Sigmoid colon (tissue), 7 donors: ENCODE results near the gene AHCY. TPM values are rescaled to one million over a fixed set of nuclear protein-coding genes. Genes with fewer than 3 reads are reported as not detected.

Experiments used
- DNase-seq: peaks from one replicate; pipeline ENCODE4 v3.0.0-alpha.2; 2019
- H3K27ac ChIP-seq, 4 donors: fragments of 200-600 bp; sonication (generic); one replicate each; pipeline ENCODE4 v1.5.1; 2016 to 2019; ENCODE audit warnings: mild to moderate bottlenecking in 1 of 4
- H3K27me3 ChIP-seq, 3 donors: fragments of 200-600 bp; sonication (generic); one replicate each; pipeline ENCODE4 v1.5.1; 2019; ENCODE audit warnings: mild to moderate bottlenecking in 1 of 3
- H3K36me3 ChIP-seq, 4 donors: fragments of 200-600 bp; sonication (generic); one replicate each; pipeline ENCODE4 v1.5.1; 2016 to 2019
- H3K4me1 ChIP-seq, 4 donors: fragments of 200-600 bp; sonication (generic); one replicate each; pipeline ENCODE4 v1.5.1; 2017 to 2019
- H3K4me3 ChIP-seq, 4 donors: fragments of 200-600 bp; sonication (generic); one replicate each; pipeline ENCODE4 v1.5.1; 2017 to 2019; ENCODE audit warnings: mild to moderate bottlenecking in 2 of 4, moderate library complexity in 1 of 4
- H3K9me3 ChIP-seq, 4 donors: fragments of 200-600 bp in 3 of 4; sonication (generic) in 3 of 4; one replicate each; pipeline versions ENCODE4 v1.5.1 to v1.6.1; 2013 to 2019
- CTCF ChIP-seq, 4 experiments: fragments of 450-650 bp in 3 of 4; fragments of 200-600 bp in 1 of 4; IDR thresholded peaks; one replicate each; pipeline ENCODE4 v1.5.1; 2016 to 2019; ENCODE audit warnings: antibody characterized with exemption in 4 of 4, mild to moderate bottlenecking in 3 of 4, moderate library complexity in 2 of 4
- EP300 ChIP-seq, 4 donors: sonication (generic); formaldehyde crosslinking; IDR thresholded peaks; one replicate each; pipeline ENCODE4 v1.6.1; 2017; ENCODE audit warnings: antibody characterized with exemption in 4 of 4
- POLR2A ChIP-seq, 2 donors: fragments of 450-650 bp; IDR thresholded peaks; one replicate each; pipeline ENCODE4 v1.6.1; 2016; ENCODE audit warnings: antibody characterized with exemption in 2 of 2, mild to moderate bottlenecking in 2 of 2, moderate library complexity in 2 of 2
- POLR2AphosphoS5 ChIP-seq, 4 donors: sonication (generic); formaldehyde crosslinking; IDR thresholded peaks; one replicate each; pipeline ENCODE4 v1.6.1; 2017; ENCODE audit warnings: antibody characterized with exemption in 4 of 4
- WGBS, 2 donors: extraction: QIAGEN DNeasy Blood & Tissue Kit; methylation state at CpG; one replicate each; pipeline ENCODE4 v1.1.7; 2013; 5-methylcytosine and 5-hydroxymethylcytosine counted together
- intact Hi-C: fragments of 100-400 bp; cut with DNase I; formaldehyde crosslinking; loops from one replicate; pipeline ENCODE4 v1.15.1; 2023
- polyA plus RNA-seq, 3 donors: library from polyadenylated mRNA; stranded (reverse); fragments of 200-250 nt; gene quantifications; one replicate each; pipeline ENCODE4 v1.2.3, GENCODE V29; 2013
- total RNA-seq, 4 donors: library from RNA; depleted of rRNA; stranded (reverse); fragments of >200 nt; gene quantifications; one replicate each; pipeline ENCODE4 v1.1.0, GENCODE V29; 2016
- donor health status: healthy with polysubstance abuse.
- donor health status: Bipolar disorder and iron deficiency.
- donor health status: healthy.

Gene AHCY
- total and polyA plus RNA-seq, 7 donors, result 74.5 to 106 (median 79.6) TPM

- intact Hi-C loops, result no loop called here
- TF ChIP-seq EP300 (IDR thresholded peaks at IDR 0.05) (no peak), POLR2A (IDR thresholded peaks at IDR 0.05) (no peak), POLR2AphosphoS5 (IDR thresholded peaks at IDR 0.05) (no peak), CTCF (IDR thresholded peaks at IDR 0.05) (no peak)
- Histone ChIP-seq H3K9me3 (no peaks in the 10 kb centered on the region), H3K4me3 (no peak overlapping the region), H3K27ac (no peak overlapping the region), H3K36me3 (no peaks in the 10 kb centered on the region), H3K27me3 (no peaks in the 10 kb centered on the region), H3K4me1 (no peaks in the 10 kb centered on the region)
- no peak for DNase-seq
- 88 to 97% methylated on average over 2 of the region's 2 CpGs for WGBS, 2 donors
These were observed 51.5 kb downstream of the AHCY start for GRCh38 chr20:34251619-34252018.

DNA sequence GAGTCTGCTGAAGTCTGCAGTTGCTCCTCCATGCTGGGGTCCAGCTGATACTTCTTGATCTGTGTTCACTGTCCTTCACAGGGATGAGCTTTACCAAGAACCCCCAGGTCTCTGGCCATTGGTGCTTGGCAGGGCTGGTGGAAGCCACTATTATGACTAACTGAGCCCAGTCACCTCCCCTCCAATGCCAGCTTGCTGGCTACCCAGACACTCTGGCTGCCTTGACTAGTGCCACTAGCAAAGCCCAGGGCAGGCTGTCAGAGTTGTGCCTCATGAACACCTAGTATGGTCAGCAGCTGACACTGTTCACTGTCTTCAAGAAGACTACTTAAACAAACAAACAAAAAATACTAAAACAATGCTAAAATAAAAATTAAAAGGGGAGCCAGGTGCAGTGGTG is 53.1 kb downstream of the AHCY start:
- Histone ChIP-seq H3K4me1 (no peaks in the 10 kb centered on the region), H3K27me3 (no peaks in the 10 kb centered on the region), H3K36me3 (no peaks in the 10 kb centered on the region), H3K9me3 (no peaks in the 10 kb centered on the region), H3K4me3 (no peak overlapping the region), H3K27ac (no peak overlapping the region)
- no peak for DNase-seq
- TF ChIP-seq CTCF (IDR thresholded peaks at IDR 0.05), result no peak
- TF ChIP-seq EP300 (IDR thresholded peaks at IDR 0.05), result no peak
- TF ChIP-seq POLR2AphosphoS5 (IDR thresholded peaks at IDR 0.05), result no peak
- no peak for TF ChIP-seq POLR2A (IDR thresholded peaks at IDR 0.05)
- intact Hi-C loops, result no loop called here

DNA sequence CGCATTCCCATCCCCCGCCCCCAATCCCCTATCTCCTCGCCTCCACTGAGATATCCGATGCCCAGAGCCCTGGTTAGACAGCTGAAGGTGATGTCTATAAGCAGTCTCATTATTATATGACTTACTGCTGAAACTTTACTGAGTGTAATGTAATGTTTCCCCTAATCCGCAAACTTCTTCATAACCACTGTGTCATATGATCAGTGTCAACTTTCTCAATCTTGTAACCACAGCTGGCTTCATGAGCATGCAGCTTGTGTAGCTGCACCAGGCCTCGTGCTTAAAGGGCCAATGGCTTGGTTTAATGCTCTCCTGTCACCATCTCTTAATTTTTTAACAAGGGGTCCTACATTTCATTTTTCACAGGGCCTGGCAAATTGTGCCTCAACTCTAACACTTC is 53.9 kb downstream of the AHCY start:
- H3K9me3 ChIP-seq, result no peaks in the 10 kb centered on the region
- no peak for DNase-seq
- H3K36me3 ChIP-seq, result no peaks in the 10 kb centered on the region
- no peak for TF ChIP-seq CTCF (IDR thresholded peaks at IDR 0.05)
- TF ChIP-seq EP300 (IDR thresholded peaks at IDR 0.05), result no peak
- TF ChIP-seq POLR2AphosphoS5 (IDR thresholded peaks at IDR 0.05), result no peak
- no peak for TF ChIP-seq POLR2A (IDR thresholded peaks at IDR 0.05)
- no peak overlapping the region for H3K27ac ChIP-seq
- H3K4me1 ChIP-seq, result no peaks in the 10 kb centered on the region
- intact Hi-C loops, result no loop called here
- no peak overlapping the region for H3K4me3 ChIP-seq
- WGBS, 2 donors, result 62 to 81% methylated on average over 6 of the region's 6 CpGs
- H3K27me3 ChIP-seq, result no peaks in the 10 kb centered on the region

DNA sequence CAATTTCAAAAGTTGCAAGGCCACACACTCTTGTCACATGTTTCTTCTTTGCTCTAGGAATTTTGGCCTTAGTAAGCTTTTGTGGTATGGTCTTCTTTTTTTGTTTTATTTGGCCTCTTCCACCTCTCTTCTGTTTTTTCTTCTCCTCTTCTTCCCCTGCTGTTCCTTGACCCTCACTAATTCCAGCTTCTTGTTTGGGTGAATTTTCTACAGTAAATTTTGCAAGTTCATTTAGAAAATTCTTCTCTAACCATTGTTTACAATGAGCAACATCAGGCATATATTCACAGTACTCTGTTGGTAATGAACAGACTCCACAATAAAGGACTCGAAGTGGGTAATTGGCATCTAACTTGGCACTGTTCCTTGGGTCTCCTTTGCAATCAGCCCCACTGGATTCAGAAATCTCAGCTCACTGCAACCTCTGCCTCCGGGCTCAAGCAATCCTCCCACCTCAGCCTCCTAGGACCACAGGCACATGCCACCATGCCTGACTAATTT is 57.0 kb downstream of the AHCY start:
- DNase-seq, result no peak
- H3K36me3 ChIP-seq, result no peaks in the 10 kb centered on the region
- no peak overlapping the region for H3K4me3 ChIP-seq
- H3K9me3 ChIP-seq, result no peaks in the 10 kb centered on the region
- no peaks in the 10 kb centered on the region for H3K4me1 ChIP-seq
- intact Hi-C loops, result no loop called here
- WGBS, 2 donors, result 82 to 89% methylated on average over 2 of the region's 2 CpGs
- H3K27ac ChIP-seq, result no peak overlapping the region
- H3K27me3 ChIP-seq, result no peaks in the 10 kb centered on the region
- TF ChIP-seq CTCF (IDR thresholded peaks at IDR 0.05) (no peak), POLR2A (IDR thresholded peaks at IDR 0.05) (no peak), POLR2AphosphoS5 (IDR thresholded peaks at IDR 0.05) (no peak), EP300 (IDR thresholded peaks at IDR 0.05) (no peak)

- TF ChIP-seq EP300 (IDR thresholded peaks at IDR 0.05) (no peak), POLR2A (IDR thresholded peaks at IDR 0.05) (no peak), POLR2AphosphoS5 (IDR thresholded peaks at IDR 0.05) (no peak), CTCF (IDR thresholded peaks at IDR 0.05) (no peak)
- 94 to 95% methylated on average over 3 of the region's 3 CpGs for WGBS, 2 donors
These were observed 59.8 kb downstream of the AHCY start for GRCh38 chr20:34243377-34243776.

More at GRCh38 chr20:34243377-34243776, 59.8 kb downstream of the AHCY start:
- intact Hi-C loops, result no loop called here
- Histone ChIP-seq H3K27ac (no peak overlapping the region), H3K9me3 (no peaks in the 10 kb centered on the region), H3K36me3 (no peaks in the 10 kb centered on the region), H3K4me3 (no peak overlapping the region), H3K27me3 (no peaks in the 10 kb centered on the region), H3K4me1 (no peaks in the 10 kb centered on the region)
- DNase-seq, result no peak
